ENCODE measurements around the gene KLK15.

The KLK15 gene

DNA sequence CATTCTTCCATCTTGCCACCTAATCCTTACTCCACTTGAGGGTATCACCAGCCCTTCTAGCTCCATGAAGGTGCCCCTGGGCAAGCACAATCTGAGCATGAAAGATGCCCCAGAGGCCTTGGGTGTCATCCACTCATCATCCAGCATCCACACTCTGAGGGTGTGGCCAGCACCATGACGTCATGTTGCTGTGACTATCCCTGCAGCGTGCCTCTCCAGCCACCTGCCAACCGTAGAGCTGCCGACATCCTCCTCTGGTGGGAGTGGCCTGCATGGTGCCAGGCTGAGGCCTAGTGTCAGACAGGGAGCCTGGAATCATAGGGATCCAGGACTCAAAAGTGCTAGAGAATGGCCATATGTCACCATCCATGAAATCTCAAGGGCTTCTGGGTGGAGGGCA lies 18.2 kb upstream of the KLK15 start:
- TF ChIP-seq Cebpa-rat (IDR thresholded peaks at IDR 0.05), result no peak
- no peaks in the 10 kb centered on the region for H4K20me1 ChIP-seq
- H3K4me2 ChIP-seq, result no peak overlapping the region
- H3K4me3 ChIP-seq, result no peak overlapping the region
- H3K4me1 ChIP-seq, result peaks cover 0 to 5% (median 0%) of the 10 kb centered on the region in 10 experiments; a peak in 3 of 20 replicates
- no peaks in the 10 kb centered on the region for H3K9me3 ChIP-seq (replicated peaks in 1 of 11)
- no peaks in the 10 kb centered on the region for H3K36me3 ChIP-seq
- H3K27me3 ChIP-seq, result no peaks in the 10 kb centered on the region
- H3K27ac ChIP-seq, result no peak overlapping the region
- no peak overlapping the region for H3K9ac ChIP-seq

DNA sequence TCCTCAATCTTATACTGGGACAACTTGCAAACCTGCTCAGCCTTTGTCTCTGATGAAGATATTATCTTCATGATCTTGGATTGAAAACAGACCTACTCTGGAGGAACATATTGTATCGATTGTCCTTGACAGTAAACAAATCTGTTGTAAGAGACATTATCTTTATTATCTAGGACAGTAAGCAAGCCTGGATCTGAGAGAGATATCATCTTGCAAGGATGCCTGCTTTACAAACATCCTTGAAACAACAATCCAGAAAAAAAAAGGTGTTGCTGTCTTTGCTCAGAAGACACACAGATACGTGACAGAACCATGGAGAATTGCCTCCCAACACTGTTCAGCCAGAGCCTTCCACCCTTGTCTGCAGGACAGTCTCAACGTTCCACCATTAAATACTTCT lies 17.4 kb upstream of the KLK15 start:
- peaks cover 0 to 5% (median 0%) of the 10 kb centered on the region in 10 experiments; a peak in 2 of 20 replicates for H3K4me1 ChIP-seq
- H3K9me3 ChIP-seq (replicated peaks in 1 of 11), result no peaks in the 10 kb centered on the region
- H3K9ac ChIP-seq, result no peak overlapping the region
- H3K27me3 ChIP-seq, result no peaks in the 10 kb centered on the region
- H3K4me2 ChIP-seq, result no peak overlapping the region
- TF ChIP-seq Cebpa-rat (IDR thresholded peaks at IDR 0.05), result no peak
- no peak overlapping the region for H3K27ac ChIP-seq
- H4K20me1 ChIP-seq, result no peaks in the 10 kb centered on the region
- H3K4me3 ChIP-seq, result no peak overlapping the region
- H3K36me3 ChIP-seq, result no peaks in the 10 kb centered on the region

- Histone ChIP-seq H3K4me1 (peaks cover 0 to 20% (median 13%) of the 10 kb centered on the region in 10 experiments; a peak in 16 of 20 replicates), H4K20me1 (no peaks in the 10 kb centered on the region)
Observed at GRCh38 chr19:50844296-50844935, 11.0 kb upstream of the KLK15 start.

GRCh38 chr19:50843701-50844221 lies 10.4 kb upstream of the KLK15 start:
- H3K4me1 ChIP-seq, result peaks cover 0 to 20% (median 13%) of the 10 kb centered on the region in 10 experiments; a peak in 16 of 20 replicates
- TF ChIP-seq Cebpa-rat (IDR thresholded peaks at IDR 0.05), result no peak

More at GRCh38 chr19:50844296-50844935, 11.0 kb upstream of the KLK15 start:
- Histone ChIP-seq H3K4me3 (peak overlapping the region in 2 of 10 experiments; percentile 21 to 38; a peak in 2 of 20 replicates), H3K36me3 (no peaks in the 10 kb centered on the region), H3K27ac (0 out of 22 replicates have a peak overlapping the region, but pooled peaks of 1 of the 11 experiments have one; percentile 2), H3K9me3 (replicated peaks in 1 of 11) (peaks cover 14 to 26% (median 20%) of the 10 kb centered on the region in 11 experiments), H3K4me2 (peak overlapping the region in 9 of 11 experiments; percentile 35 to 95 (median 83); a peak in 18 of 22 replicates), H3K9ac (no peak overlapping the region), H3K27me3 (no peaks in the 10 kb centered on the region)
- no peak for TF ChIP-seq Cebpa-rat (IDR thresholded peaks at IDR 0.05)

GRCh38 chr19:50843205-50843604 lies 9.8 kb upstream of the KLK15 start:
- no peak for TF ChIP-seq Cebpa-rat (IDR thresholded peaks at IDR 0.05)
- H3K36me3 ChIP-seq, result no peaks in the 10 kb centered on the region
- peaks cover 14 to 26% (median 20%) of the 10 kb centered on the region in 11 experiments for H3K9me3 ChIP-seq (replicated peaks in 1 of 11)
- peaks cover 0 to 25% (median 16%) of the 10 kb centered on the region in 10 experiments; a peak in 16 of 20 replicates for H3K4me1 ChIP-seq
- H3K27me3 ChIP-seq, result no peaks in the 10 kb centered on the region
- H4K20me1 ChIP-seq, result no peaks in the 10 kb centered on the region
- H3K9ac ChIP-seq, result no peak overlapping the region
- no peak overlapping the region for H3K4me3 ChIP-seq
- H3K4me2 ChIP-seq, result no peak overlapping the region; a peak in 1 of 22 replicates
- H3K27ac ChIP-seq, result no peak overlapping the region

More at GRCh38 chr19:50843701-50844221, 10.4 kb upstream of the KLK15 start:
- H3K9me3 ChIP-seq (replicated peaks in 1 of 11), result peaks cover 14 to 26% (median 20%) of the 10 kb centered on the region in 11 experiments
- H3K27me3 ChIP-seq, result no peaks in the 10 kb centered on the region
- H3K27ac ChIP-seq, result no peak overlapping the region
- peak overlapping the region in 2 of 10 experiments; percentile 21 to 38; a peak in 1 of 20 replicates for H3K4me3 ChIP-seq
- no peak overlapping the region for H3K9ac ChIP-seq
- H4K20me1 ChIP-seq, result no peaks in the 10 kb centered on the region
- H3K4me2 ChIP-seq, result peak overlapping the region in 9 of 11 experiments; percentile 35 to 95 (median 83); a peak in 18 of 22 replicates
- H3K36me3 ChIP-seq, result no peaks in the 10 kb centered on the region

- H3K4me2 ChIP-seq, result no peak overlapping the region
- peaks cover 0 to 35% (median 26%) of the 10 kb centered on the region in 10 experiments; a peak in 16 of 20 replicates for H3K4me1 ChIP-seq
- no peak overlapping the region for H3K9ac ChIP-seq
- 0 out of 22 replicates have a peak, but pooled peaks cover 0 to under 1% (median 0%) of the 10 kb centered on the region in 11 experiments for H3K27me3 ChIP-seq
- no peak for TF ChIP-seq Cebpa-rat (IDR thresholded peaks at IDR 0.05)
- no peak overlapping the region for H3K4me3 ChIP-seq
- H3K27ac ChIP-seq, result no peak overlapping the region
- H3K36me3 ChIP-seq, result no peaks in the 10 kb centered on the region
- H3K9me3 ChIP-seq (replicated peaks in 1 of 11), result peaks cover 14 to 26% (median 20%) of the 10 kb centered on the region in 11 experiments
- H4K20me1 ChIP-seq, result no peaks in the 10 kb centered on the region
Observed at GRCh38 chr19:50842130-50842529, 8.8 kb upstream of the KLK15 start.

DNA sequence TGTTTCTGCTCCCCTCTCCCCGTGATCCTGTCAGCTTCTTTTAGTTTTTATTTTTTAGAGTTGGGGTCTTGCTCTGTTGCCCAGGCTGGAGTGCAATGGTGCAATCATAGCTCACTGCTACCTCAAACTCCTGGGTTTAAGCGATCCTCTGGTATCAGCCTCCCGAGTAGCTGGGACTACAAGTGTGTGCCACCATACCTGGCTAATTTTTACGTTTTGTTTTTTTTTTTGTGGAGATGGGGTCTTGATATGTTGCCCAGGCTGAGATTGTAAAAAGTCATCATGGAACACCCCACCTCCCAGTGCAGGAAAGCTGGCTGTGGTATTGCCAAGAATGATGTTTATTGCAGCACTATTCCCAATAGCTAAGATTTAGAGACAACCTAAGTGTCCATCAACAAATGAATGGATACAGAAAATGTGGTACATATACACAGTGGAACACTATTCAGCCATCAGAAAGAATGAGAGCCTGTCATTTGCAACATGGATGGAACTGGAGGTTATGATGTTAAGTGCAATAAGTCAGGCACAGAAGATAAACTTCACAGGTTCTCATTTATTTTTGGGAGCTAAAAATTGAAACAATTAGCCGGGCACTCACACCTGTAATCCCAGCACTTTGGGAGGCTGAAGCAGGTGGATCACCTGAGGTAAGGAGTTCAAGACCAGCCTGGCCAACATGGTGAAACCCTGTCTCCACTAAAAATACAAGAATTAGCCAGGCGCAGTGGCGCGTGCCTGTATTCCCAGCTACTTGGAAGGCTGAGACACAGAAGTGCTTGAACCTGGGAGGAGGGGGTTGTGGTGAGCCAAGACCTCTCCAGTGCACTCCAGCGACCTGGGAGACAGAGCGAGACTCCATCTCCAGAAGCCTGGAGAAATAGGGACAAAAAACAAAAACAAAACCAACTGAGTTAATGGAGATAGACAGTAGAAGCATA lies 6.6 kb upstream of the KLK15 start:
- H3K9me3 ChIP-seq (replicated peaks in 1 of 11), result peaks cover 14 to 26% (median 20%) of the 10 kb centered on the region in 11 experiments
- no peak overlapping the region for H3K4me2 ChIP-seq
- no peak for TF ChIP-seq Cebpa-rat (IDR thresholded peaks at IDR 0.05)
- H4K20me1 ChIP-seq, result no peaks in the 10 kb centered on the region
- H3K27me3 ChIP-seq, result peaks cover 0 to 18% (median 0%) of the 10 kb centered on the region in 11 experiments; a peak in 7 of 22 replicates
- H3K4me3 ChIP-seq, result no peak overlapping the region
- H3K27ac ChIP-seq, result no peak overlapping the region
- no peaks in the 10 kb centered on the region for H3K36me3 ChIP-seq
- peaks cover 6 to 50% (median 44%) of the 10 kb centered on the region in 10 experiments; a peak in 19 of 20 replicates for H3K4me1 ChIP-seq
- no peak overlapping the region for H3K9ac ChIP-seq

DNA sequence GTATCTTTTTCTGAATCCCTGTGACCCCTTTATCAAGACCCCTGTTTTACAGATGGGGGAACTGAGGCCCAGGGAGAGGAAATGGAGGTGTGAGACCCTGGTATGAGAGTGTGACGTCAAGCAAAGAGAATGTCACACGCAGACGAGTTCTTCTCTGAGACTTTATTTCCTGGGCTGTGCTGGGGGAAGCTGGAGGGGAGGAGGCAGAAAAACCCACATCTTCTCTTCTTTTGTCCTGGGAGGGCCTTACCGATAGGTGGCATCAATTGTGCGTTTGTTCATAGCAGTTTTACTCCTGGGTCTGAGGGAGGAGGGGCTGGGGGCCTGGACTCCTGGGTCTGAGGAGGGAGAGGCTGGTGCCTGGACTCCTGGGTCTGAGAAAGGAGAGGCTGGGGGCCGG lies 4.9 kb upstream of the KLK15 start:
- Histone ChIP-seq H3K4me3 (no peak overlapping the region), H3K27ac (no peak overlapping the region; a peak in 1 of 22 replicates), H3K9ac (0 out of 22 replicates have a peak overlapping the region, but pooled peaks of 1 of the 11 experiments have one; percentile 9), H4K20me1 (no peaks in the 10 kb centered on the region), H3K4me1 (peaks cover 8 to 39% (median 34%) of the 10 kb centered on the region in 10 experiments; a peak in 19 of 20 replicates), H3K9me3 (replicated peaks in 1 of 11) (peaks cover 10 to 16% (median 13%) of the 10 kb centered on the region in 11 experiments), H3K36me3 (no peaks in the 10 kb centered on the region), H3K4me2 (peak overlapping the region in 6 of 11 experiments; percentile 18 to 98 (median 33); a peak in 8 of 22 replicates), H3K27me3 (peaks cover 0 to 19% (median 0%) of the 10 kb centered on the region in 11 experiments; a peak in 8 of 22 replicates)
- TF ChIP-seq Cebpa-rat (IDR thresholded peaks at IDR 0.05), result no peak

Data from BLaER1 treated with 17β-estradiol and CSF1 and Interleukin-3, amounts not matched to agents 10 nM and 100 nM (cell line).